GM12891 (cell line): ENCODE results near the gene CYP4A22.
A peak's percentile ranks its signal among the peaks of the same experiment; 100 is the strongest.

ENCODE experiments used
- POLR2A ChIP-seq: IDR thresholded peaks from 2 replicates; pipeline ENCODE4 v1.6.1; 2011; ENCODE audit warnings: low read depth, low read length, control low read depth
- POLR2AphosphoS5 ChIP-seq: IDR thresholded peaks from 2 replicates; pipeline ENCODE4 v1.6.1; 2011; ENCODE audit warnings: low read depth, low read length, control low read depth
- TAF1 ChIP-seq: IDR thresholded peaks from 2 replicates; pipeline ENCODE4 v1.6.1; 2011; ENCODE audit warnings: low read depth, low read length, control low read depth

DNA sequence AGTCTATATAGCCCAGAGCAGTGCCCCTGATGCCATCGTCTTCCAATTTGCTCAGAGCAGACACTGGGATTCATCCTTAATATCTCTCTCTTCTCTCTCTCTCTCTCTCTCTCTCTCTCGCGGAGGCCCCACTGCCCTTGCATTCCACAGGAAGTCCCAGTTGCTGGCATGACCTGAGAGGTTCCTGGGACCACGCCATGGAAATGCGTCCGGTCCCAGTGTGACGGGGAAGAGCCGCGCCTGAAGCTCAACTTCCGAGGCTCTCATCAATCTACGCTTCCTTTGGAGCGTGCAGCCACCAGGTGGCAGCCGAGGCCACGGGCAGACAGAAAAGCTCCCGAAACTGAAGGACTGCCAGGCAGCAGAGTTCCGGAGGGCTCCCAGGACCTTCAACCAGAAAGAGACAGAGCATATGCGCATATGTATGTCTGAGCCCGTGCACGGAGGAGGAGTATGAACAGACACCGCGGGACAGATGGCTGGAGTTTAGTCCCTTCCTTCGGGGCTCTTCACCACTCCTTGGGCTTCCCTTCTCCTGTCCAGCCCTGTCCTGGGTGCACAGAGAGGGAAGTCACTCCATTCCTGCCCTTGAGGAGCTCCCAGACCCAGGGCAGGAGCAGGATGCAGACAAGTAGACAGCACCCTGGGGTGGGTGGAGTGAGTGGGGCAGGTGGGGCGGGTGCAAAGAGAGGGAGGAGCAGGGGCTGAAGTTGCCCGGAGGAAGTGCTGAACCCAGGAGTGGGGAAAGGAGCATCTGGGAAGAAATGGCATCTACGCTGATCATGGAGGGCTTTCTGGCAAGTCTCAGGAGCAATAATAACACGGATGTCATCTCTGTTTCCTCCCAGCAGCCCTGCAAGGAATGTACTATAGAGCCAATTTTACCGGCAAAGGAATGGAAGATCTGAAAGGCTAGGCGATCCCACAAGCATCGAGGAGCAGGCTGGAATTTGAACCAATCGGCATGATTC lies 42.1 kb downstream of the CYP4A22 start:
- TF ChIP-seq POLR2A (peak; percentile 30; the same call in 1 of the 2 replicates), TAF1 (peak; percentile 55; the same call in 1 of the 2 replicates), POLR2AphosphoS5 (no peak)
